ENCODE measurements around the gene TTLL5. TPM values are rescaled to one million over a fixed set of nuclear protein-coding genes. Genes with fewer than 3 reads are reported as not detected.

TTLL5 gene
- total and polyA plus RNA-seq, 2 of the 13 experiments (the other 11 are each of a cell fraction or from before 2014, with no cell fraction given) = 11.8 to 18.8 TPM

DNA sequence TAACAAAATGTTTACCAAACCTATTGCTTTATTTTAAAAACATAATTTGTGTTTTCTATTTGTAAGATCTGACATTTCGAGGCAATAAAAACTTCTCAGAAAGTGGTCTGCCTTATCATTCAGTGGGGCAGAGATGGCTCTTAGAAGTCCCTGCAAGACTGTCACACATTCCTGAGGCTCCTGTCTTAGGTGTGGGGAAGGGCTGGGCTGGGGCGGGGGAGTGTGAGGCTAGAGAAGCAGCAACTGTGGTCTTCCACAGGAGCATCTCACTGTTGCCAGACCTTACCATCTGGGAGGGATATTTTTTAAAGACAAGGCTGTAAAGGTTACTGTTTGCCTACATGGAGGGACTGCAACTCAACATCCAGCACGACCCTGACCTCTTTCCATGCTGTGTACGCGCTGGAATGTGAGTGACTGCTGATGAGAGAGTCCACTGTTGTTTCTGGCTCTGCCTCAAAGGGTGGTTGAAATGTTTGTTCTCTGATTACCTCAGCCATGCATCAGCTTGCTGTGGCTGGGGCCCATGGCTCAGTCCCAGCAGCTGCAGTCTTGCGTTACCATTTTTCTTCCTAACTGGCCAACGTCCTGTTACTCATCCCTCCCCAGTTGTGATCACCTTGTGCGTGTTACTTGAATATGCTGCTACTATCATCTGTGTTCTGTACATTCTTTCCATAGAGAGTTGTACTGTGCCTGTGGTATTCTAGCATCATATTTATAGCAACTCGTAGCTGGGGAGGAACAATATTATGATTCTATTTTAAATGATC, 12.8 kb upstream of the TTLL5 start (continued):
- TF ChIP-seq MTF1 (CRISPR knock-in tag; IDR thresholded peaks at IDR 0.05) (no peak), SOX5 (CRISPR knock-in tag; IDR thresholded peaks at IDR 0.05; ENCODE audit: borderline replicate concordance) (peak; percentile 95), TOE1 (CRISPR knock-in tag; IDR thresholded peaks at IDR 0.05) (no peak), ARID4A (CRISPR knock-in tag; IDR thresholded peaks at IDR 0.05; ENCODE audit: borderline replicate concordance) (peak; percentile 75; the same call in 1 of the 2 replicates), TGIF2 (CRISPR knock-in tag; IDR thresholded peaks at IDR 0.05) (peak; percentile 80; the same call in 1 of the 2 replicates), IRF9 (CRISPR knock-in tag; IDR thresholded peaks at IDR 0.05; ENCODE audit: borderline replicate concordance) (peak; percentile 57), PHF8 (CRISPR knock-in tag; IDR thresholded peaks at IDR 0.05) (peak; percentile 21; the same call in 1 of the 2 replicates), KDM6A (CRISPR knock-in tag; IDR thresholded peaks at IDR 0.05; ENCODE audit: low read depth) (peak; percentile 96), ZFP41 (CRISPR knock-in tag; IDR thresholded peaks at IDR 0.05; ENCODE audit: borderline replicate concordance) (no peak), ZNF83 (CRISPR knock-in tag; IDR thresholded peaks at IDR 0.05; ENCODE audit: borderline replicate concordance) (no peak), HHEX (CRISPR knock-in tag; IDR thresholded peaks at IDR 0.05) (peak; percentile 79), CBX2 (IDR thresholded peaks at IDR 0.05; ENCODE audit: low read depth, low read length) (no peak), CBX2 (CRISPR knock-in tag; IDR thresholded peaks at IDR 0.05; ENCODE audit: low read depth) (no peak), TBX2 (CRISPR knock-in tag; IDR thresholded peaks at IDR 0.05; ENCODE audit: borderline replicate concordance) (peak; percentile 96), ZNF431 (CRISPR knock-in tag; IDR thresholded peaks at IDR 0.05; ENCODE audit: borderline replicate concordance, low read depth) (peak; percentile 57; the same call in 1 of the 2 replicates), TCF12 (IDR thresholded peaks at IDR 0.05) (no peak), TCF12 (CRISPR knock-in tag; IDR thresholded peaks at IDR 0.05) (peak; percentile 97), MAX (IDR thresholded peaks at IDR 0.05) (peak; percentile 81), TRAFD1 (CRISPR knock-in tag; IDR thresholded peaks at IDR 0.05; ENCODE audit: borderline replicate concordance) (no peak)
- TF ChIP-seq, protein P1, sequence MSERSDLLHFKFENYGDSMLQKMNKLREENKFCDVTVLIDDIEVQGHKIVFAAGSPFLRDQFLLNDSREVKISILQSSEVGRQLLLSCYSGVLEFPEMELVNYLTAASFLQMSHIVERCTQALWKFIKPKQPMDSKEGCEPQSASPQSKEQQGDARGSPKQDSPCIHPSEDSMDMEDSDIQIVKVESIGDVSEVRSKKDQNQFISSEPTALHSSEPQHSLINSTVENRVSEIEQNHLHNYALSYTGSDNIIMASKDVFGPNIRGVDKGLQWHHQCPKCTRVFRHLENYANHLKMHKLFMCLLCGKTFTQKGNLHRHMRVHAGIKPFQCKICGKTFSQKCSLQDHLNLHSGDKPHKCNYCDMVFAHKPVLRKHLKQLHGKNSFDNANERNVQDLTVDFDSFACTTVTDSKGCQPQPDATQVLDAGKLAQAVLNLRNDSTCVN (CRISPR knock-in tag; IDR thresholded peaks at IDR 0.05; ENCODE audit: borderline replicate concordance) = peak; percentile 69; the same call in 1 of the 2 replicates
- TF ChIP-seq, protein P2, sequence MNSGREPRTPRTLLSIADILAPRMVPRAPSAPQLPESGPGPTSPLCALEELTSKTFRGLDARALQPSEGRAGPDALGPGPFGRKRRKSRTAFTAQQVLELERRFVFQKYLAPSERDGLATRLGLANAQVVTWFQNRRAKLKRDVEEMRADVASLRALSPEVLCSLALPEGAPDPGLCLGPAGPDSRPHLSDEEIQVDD (CRISPR knock-in tag; IDR thresholded peaks at IDR 0.05; ENCODE audit: borderline replicate concordance) = no peak
